Gastrocnemius medialis (tissue), 4 donors: ENCODE data around the gene DHDH.

Experiments
- CTCF ChIP-seq, 5 experiments: fragments of 450-650 bp in 3 of 5; fragments of 200-600 bp in 2 of 5; sonication (generic) in 2 of 5; IDR thresholded peaks in 4 of 5; conservative IDR thresholded peaks in 1 of 5; 1 replicate in 4 of 5; 2 replicates in 1 of 5; pipeline ENCODE4 v1.5.1; 2016 to 2019; ENCODE audit warnings: antibody characterized with exemption in 5 of 5, mild to moderate bottlenecking in 3 of 5, moderate library complexity in 3 of 5
- POLR2A ChIP-seq, 2 donors: fragments of 450-650 bp; IDR thresholded peaks; one replicate each; pipeline ENCODE4 v1.6.1; 2017; ENCODE audit warnings: antibody characterized with exemption in 2 of 2, mild to moderate bottlenecking in 2 of 2, moderate library complexity in 2 of 2

- TF ChIP-seq POLR2A (IDR thresholded peaks at IDR 0.05) (no peak), CTCF (IDR thresholded peaks at IDR 0.05 in 4 of 5, conservative IDR thresholded peaks at IDR 0.05 in 1 of 5) (no peak)
Measured at GRCh38 chr19:48985711-48986110, 52.2 kb downstream of the DHDH start.
